ENCODE results near the gene ATXN1.

DNA sequence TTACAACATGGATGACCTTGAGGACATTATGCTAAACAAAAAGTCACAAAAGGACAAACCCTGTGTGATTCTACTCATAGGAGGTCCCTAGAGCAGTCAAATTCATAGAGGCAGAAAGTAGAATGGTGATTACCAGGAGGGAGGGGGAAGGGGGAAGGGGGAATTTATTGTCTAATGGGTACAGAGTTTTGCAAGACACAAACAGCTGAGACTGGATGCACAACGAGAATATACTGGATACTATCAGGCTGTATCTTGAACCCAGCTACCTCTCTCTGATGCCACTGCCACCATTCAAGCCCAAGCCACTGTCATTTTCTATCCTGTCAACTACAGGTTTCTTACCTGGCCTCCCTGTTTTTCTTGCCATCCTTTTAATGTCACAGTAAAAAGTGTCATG is 252.3 kb downstream of the ATXN1 start:
- TF ChIP-seq CTCF (IDR thresholded peaks at IDR 0.05; ENCODE audit: insufficient read depth, low read length), result no peak
- no peak for TF ChIP-seq GABPA (IDR thresholded peaks at IDR 0.05; ENCODE audit: low read depth)
- no peak for TF ChIP-seq POLR2AphosphoS5 (IDR thresholded peaks at IDR 0.05; ENCODE audit: low read depth)
- no peak for TF ChIP-seq REST (IDR thresholded peaks at IDR 0.05; ENCODE audit: insufficient replicate concordance, low read depth)
- no peak for TF ChIP-seq SPI1 (IDR thresholded peaks at IDR 0.05; ENCODE audit: borderline replicate concordance, low read depth)

Data from HL-60 (cell line).